AG04450 (cell line): ENCODE measurements around the gene ZDHHC12. TPM values are rescaled to one million over a fixed set of nuclear protein-coding genes. Genes with fewer than 3 reads are reported as not detected.
"Not testable (repeated sequence)": the region's sequence is repeated elsewhere in the genome, so short reads cannot be mapped to it uniquely, and the experiment has no call there.

Source experiments
- CTCF ChIA-PET: fragments of 300-600, 350-600 bp; formaldehyde crosslinking; extraction: SDS; loops from one replicate; lab custom pipeline; 2022; ENCODE audit warnings: antibody characterized with exemption, inconsistent platforms; lab: Charles Lee
- POLR2A ChIA-PET: fragments of 350-600 bp; formaldehyde crosslinking; extraction: SDS; loops from one replicate; lab custom pipeline; 2021; ENCODE audit warnings: antibody characterized with exemption, inconsistent platforms; lab: Yijun Ruan, JAX
- DNase-seq: peaks from one replicate; pipeline ENCODE4 v3.0.0-alpha.2; 2011; ENCODE audit warnings: low read depth, low spot score
- H3K27ac ChIP-seq: one replicate; pipeline ENCODE4 v1.5.1; 2012; ENCODE audit warnings: low read depth, low read length, control low read depth
- H3K27me3 ChIP-seq: one replicate; pipeline ENCODE4 v1.6.0; 2012; ENCODE audit warnings: low read length; ENCODE audit not compliant: control insufficient read depth, insufficient read depth
- H3K4me3 ChIP-seq: 2 replicates; pipeline ENCODE4 v1.5.1; 2011; ENCODE audit warnings: mild to moderate bottlenecking, low read depth, low read length, control low read depth
- H3K9me3 ChIP-seq: 2 replicates; pipeline ENCODE4 v1.5.1; 2012; ENCODE audit warnings: low read length; ENCODE audit not compliant: control insufficient read depth, insufficient read depth
- polyA plus RNA-seq: library from polyadenylated mRNA; depleted of rRNA; stranded (reverse); fragments of >200 nt; gene quantifications from 2 replicates; pipeline ENCODE4 v1.2.3, GENCODE V29; 2011
- TF ChIP-seq, protein P1 (sequence below): IDR thresholded peaks from 2 replicates; pipeline ENCODE4 v1.5.1; 2011; ENCODE audit warnings: low read depth, low read length, control low read depth, inconsistent platforms

The ZDHHC12 gene
- polyA plus RNA-seq, 1 experiment, result 23.2 TPM

DNA sequence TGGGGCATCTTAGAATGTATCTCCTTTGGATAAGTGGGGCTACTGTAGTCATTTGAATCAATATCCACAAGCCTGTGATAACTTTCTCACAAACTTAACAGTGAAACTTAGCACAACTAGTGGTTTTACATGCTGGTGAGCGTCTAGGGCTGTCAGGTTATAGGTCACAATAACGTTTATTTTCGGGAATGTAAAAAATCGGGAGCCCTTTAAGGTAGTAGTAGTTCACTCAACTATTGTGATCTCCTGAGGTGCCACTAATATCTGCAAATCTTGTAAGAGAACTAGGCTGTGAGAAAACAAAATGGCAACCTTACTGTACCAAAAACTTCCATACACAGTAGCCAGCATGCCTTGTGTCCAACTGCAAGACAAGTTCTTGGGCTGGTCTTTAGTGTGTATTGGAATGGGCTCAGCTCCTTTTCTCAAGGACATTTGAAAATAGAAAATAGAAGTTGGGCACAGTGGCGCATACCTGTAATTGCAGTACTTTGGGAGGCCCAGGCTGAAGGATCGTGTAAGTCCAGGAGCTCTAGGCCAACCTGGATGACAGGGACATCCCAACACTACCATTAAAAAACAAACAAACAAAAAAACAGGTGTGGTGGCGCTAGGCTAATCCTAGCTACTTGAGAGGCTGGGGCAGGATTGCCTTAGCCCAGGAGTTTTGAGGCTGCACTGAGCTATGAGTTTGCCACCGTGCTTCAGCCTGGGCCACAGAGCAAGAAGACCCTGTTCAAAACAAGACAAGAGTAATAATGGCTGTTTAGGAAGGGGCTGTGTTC lies 26.8 kb downstream of the ZDHHC12 start:
- DNase-seq, result no peak
- Histone ChIP-seq H3K4me3 (no peak overlapping the region), H3K27me3 (no peaks in the 10 kb centered on the region), H3K9me3 (no peaks in the 10 kb centered on the region), H3K27ac (no peak overlapping the region)
- CTCF ChIA-PET, result no interaction called here
- TF ChIP-seq, protein P1, sequence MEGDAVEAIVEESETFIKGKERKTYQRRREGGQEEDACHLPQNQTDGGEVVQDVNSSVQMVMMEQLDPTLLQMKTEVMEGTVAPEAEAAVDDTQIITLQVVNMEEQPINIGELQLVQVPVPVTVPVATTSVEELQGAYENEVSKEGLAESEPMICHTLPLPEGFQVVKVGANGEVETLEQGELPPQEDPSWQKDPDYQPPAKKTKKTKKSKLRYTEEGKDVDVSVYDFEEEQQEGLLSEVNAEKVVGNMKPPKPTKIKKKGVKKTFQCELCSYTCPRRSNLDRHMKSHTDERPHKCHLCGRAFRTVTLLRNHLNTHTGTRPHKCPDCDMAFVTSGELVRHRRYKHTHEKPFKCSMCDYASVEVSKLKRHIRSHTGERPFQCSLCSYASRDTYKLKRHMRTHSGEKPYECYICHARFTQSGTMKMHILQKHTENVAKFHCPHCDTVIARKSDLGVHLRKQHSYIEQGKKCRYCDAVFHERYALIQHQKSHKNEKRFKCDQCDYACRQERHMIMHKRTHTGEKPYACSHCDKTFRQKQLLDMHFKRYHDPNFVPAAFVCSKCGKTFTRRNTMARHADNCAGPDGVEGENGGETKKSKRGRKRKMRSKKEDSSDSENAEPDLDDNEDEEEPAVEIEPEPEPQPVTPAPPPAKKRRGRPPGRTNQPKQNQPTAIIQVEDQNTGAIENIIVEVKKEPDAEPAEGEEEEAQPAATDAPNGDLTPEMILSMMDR, result no peak
- POLR2A ChIA-PET, result interaction anchor here (0.7 kb wide), 2 partner anchors 18 to 277 kb away, joined by 9 read pairs; partner anchors contain the start of gene CERCAM

DNA sequence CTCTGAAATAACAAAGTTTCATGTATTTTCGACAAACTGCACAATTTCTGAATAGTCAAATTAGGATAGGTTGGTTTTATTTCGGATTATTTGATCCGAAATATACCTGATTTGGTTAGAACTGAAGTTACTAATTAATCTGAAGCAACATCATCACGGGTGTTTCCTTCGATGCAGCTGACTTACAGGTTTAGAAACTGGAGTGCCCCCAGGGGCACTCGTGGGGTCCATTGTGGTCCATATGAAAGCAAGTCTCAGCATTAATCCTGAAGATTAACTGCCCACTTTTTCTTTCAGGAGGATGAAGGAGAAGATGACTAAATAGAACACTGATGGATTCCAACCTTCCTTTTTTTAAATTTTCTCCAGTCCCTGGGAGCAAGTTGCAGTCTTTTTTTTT lies 29.6 kb downstream of the ZDHHC12 start:
- POLR2A ChIA-PET, result interaction anchor here (0.7 kb wide), 2 partner anchors 53 to 132 kb away, joined by 5 to 7 read pairs; no protein-coding TSS in a partner anchor

DNA sequence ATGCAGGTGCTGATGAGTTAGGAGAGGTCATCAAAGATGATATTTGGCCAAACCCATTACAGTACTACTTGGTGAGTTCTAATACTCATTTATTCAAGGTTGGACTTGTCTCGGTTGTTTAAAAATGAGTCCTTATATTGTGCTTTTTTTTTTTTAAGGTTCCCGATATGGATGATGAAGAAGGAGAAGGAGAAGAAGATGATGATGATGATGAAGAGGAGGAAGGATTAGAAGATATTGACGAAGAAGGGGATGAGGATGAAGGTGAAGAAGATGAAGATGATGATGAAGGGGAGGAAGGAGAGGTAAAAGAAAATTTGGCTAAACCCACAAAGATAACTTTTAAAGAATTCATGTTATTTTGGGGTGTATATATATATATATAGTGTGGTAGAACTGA lies 30.2 kb downstream of the ZDHHC12 start:
- DNase-seq, H3K27ac ChIP-seq, H3K27me3 ChIP-seq, H3K4me3 ChIP-seq, H3K9me3 ChIP-seq: not testable (repeated sequence)
- ChIA-PET CTCF (interaction anchor here (1.6 to 1.8 kb wide), 2 partner anchors 8 to 234 kb away, joined by 4 to 11 read pairs; partner anchors contain the start of gene PKN3), POLR2A (interaction anchor here (0.7 kb wide), 2 partner anchors 21 to 53 kb away, joined by 3 to 5 read pairs; no protein-coding TSS in a partner anchor)

More for the DNA sequence above, 29.6 kb downstream of the ZDHHC12 start:
- H3K27me3 ChIP-seq, result no peaks in the 10 kb centered on the region
- no peak overlapping the region for H3K4me3 ChIP-seq
- no peak overlapping the region for H3K27ac ChIP-seq
- no peaks in the 10 kb centered on the region for H3K9me3 ChIP-seq
- DNase-seq, result no peak
- TF ChIP-seq, protein P1, result no peak
- CTCF ChIA-PET, result interaction anchor here (1.8 kb wide), 1 partner anchor 8 kb away, joined by 11 read pairs; the partner anchor contains the start of gene PKN3

DNA sequence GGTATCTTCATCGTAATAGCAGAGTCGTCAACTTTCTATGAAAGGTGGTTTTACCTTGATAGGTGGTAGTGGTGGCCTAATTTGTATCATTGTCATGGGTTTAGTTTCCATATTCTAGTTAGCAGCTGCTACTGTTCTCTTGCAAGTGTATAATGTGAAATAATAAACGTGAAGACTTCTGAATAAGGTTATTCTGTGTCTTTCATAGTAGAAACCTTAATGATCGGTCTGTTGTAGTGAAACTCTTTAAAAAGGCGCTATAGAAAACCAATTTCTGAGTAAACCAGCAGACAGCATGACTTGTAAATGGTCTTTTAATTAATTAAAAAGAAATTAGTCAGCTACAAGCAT lies 33.3 kb downstream of the ZDHHC12 start:
- Histone ChIP-seq H3K27me3 (no peaks in the 10 kb centered on the region), H3K9me3 (no peaks in the 10 kb centered on the region; the same call in 1 of the 2 replicates), H3K27ac (peak overlapping the region; percentile 31), H3K4me3 (peak overlapping the region; percentile 94)
- no peak for DNase-seq
- ChIA-PET POLR2A (interaction anchor here (0.6 kb wide), 1 partner anchor 9 kb away, joined by 5 read pairs; no protein-coding TSS in a partner anchor), CTCF (interaction anchor here (1.2 kb wide), 1 partner anchor 128 kb away, joined by 3 read pairs; the partner anchor contains the start of gene ENDOG)
- TF ChIP-seq, protein P1, result no peak

DNA sequence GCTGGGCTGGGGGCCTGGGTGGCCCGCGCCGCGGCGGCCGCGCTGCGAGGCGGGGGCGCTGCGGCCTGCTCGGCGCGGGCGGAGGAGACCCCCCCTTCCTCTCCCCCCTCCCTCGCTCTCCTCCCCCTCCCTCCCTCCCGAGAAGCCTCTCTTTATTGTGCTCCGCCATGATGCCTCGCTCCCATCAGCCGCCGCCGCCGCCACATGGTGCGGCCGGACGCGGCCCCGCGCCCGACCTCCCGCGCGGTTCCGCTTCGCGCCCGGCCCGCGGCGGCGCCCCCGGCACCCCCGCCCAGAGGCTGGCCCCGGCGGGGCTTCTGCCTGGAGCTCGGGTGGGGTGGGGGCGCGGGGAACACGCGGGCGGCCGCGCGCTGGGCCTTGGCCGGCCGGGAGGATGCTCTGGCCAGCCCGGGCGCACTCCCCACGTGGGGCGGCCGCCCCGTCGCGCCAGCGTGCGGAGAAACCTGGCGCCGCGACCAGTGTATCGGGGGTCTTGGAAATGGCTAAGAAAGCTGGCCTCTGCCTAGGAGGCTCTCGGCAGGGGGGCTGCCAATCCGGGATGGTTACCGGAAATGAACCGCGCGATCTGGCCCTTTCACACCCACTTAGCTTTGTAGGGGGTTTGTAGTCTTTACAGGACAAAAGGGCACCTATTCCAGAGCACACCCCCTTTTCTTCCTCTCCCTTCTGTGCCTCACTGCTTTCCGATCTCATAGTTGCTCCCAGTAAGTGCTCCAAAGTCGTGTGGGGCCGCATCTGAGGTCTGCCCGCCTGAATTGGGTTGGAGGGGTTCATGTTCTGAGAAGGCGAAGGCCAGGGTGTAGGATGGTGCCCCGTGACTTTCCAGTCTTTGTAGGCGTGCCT lies 33.9 kb downstream of the ZDHHC12 start:
- CTCF ChIA-PET, result interaction anchor here (0.8 to 1.2 kb wide), 2 partner anchors 57 to 128 kb away, joined by 3 to 9 read pairs (median 4); partner anchors contain the start of gene ENDOG

More for the DNA sequence above, 33.9 kb downstream of the ZDHHC12 start:
- TF ChIP-seq, protein P1, result no peak
- Histone ChIP-seq H3K27me3 (no peaks in the 10 kb centered on the region), H3K9me3 (no peaks in the 10 kb centered on the region; the same call in 1 of the 2 replicates), H3K27ac (peak overlapping the region; percentile 31), H3K4me3 (peak overlapping the region; percentile 94)
- no peak for DNase-seq
- POLR2A ChIA-PET, result interaction anchor here (0.6 to 1.5 kb wide), 5 partner anchors 8 to 33 kb away, joined by 3 to 11 read pairs (median 5); no protein-coding TSS in a partner anchor
